Epithelial cell of proximal tubule (primary cell): ENCODE data around the gene NEIL3. TPM values are rescaled to one million over a fixed set of nuclear protein-coding genes. Genes with fewer than 3 reads are reported as not detected.

Source experiments
- DNase-seq: peaks from one replicate; pipeline ENCODE4 v3.0.0-alpha.2; 2011; ENCODE audit warnings: low read depth
- H3K4me3 ChIP-seq: 2 replicates; pipeline ENCODE4 v1.5.1; 2011; ENCODE audit warnings: low read depth, mild to moderate bottlenecking, low read length
- total RNA-seq: library from RNA; depleted of rRNA; stranded (reverse); fragments of >200 nt; gene quantifications from 2 replicates; pipeline ENCODE4 v1.2.3, GENCODE V29; 2015
- TF ChIP-seq, protein P1 (sequence below): conservative IDR thresholded peaks from 2 replicates; pipeline ENCODE4 v1.5.1; 2012; ENCODE audit warnings: low read depth, mild to moderate bottlenecking, low read length

The NEIL3 gene
- total RNA-seq, 1 donor from 2014 or later: 7.8 TPM

DNA sequence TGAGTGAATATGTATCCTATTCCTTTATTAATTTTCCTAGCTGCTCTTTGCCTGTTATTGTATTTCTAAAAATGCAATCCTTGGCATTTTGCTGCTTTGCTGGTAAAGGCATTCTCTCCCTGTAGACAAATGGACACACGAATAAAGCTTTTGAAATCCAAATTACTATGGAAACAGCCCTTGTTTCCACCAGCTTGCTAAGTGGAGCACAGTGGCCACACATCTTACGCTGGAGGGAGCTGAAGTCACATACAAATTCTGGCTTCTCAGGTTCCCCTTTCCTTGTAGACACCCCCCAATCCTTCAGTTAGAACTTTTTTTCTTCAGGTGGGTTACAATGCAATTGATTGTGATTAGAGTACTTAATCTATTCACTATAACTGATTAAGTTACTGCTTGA lies 66.3 kb downstream of the NEIL3 start:
- TF ChIP-seq, protein P1, sequence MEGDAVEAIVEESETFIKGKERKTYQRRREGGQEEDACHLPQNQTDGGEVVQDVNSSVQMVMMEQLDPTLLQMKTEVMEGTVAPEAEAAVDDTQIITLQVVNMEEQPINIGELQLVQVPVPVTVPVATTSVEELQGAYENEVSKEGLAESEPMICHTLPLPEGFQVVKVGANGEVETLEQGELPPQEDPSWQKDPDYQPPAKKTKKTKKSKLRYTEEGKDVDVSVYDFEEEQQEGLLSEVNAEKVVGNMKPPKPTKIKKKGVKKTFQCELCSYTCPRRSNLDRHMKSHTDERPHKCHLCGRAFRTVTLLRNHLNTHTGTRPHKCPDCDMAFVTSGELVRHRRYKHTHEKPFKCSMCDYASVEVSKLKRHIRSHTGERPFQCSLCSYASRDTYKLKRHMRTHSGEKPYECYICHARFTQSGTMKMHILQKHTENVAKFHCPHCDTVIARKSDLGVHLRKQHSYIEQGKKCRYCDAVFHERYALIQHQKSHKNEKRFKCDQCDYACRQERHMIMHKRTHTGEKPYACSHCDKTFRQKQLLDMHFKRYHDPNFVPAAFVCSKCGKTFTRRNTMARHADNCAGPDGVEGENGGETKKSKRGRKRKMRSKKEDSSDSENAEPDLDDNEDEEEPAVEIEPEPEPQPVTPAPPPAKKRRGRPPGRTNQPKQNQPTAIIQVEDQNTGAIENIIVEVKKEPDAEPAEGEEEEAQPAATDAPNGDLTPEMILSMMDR: no peak
- no peak for DNase-seq
- no peak overlapping the region for H3K4me3 ChIP-seq

DNA sequence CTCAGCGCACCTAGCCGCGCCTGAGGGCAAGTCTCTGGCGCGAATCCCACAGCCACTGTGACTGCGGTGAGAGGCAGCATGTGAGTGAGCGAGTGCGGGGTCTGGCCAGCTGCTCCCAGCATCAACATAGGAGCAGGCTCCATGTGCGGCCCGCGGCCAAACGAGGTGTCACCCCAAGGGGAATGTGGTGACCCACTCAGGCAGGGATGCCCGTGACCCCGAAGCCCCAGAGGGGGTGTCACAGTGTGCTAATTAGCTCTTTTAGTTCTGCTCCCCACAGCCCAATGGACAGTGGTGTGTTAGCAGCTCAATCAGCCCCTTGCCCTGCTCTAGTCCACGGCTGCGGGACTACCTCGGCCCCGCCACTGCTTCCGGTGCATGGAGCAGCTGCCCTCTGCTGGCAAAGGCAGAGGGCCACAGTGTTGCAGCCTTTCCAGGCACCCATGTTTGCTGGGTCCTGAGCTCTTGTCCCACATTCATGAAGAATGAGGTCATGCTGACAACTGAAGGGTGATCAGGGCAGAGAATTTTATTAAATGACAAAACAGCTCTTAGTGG lies 71.1 kb downstream of the NEIL3 start:
- H3K4me3 ChIP-seq: no peak overlapping the region
- no peak for DNase-seq
- TF ChIP-seq, protein P1: peak; percentile 39

DNA sequence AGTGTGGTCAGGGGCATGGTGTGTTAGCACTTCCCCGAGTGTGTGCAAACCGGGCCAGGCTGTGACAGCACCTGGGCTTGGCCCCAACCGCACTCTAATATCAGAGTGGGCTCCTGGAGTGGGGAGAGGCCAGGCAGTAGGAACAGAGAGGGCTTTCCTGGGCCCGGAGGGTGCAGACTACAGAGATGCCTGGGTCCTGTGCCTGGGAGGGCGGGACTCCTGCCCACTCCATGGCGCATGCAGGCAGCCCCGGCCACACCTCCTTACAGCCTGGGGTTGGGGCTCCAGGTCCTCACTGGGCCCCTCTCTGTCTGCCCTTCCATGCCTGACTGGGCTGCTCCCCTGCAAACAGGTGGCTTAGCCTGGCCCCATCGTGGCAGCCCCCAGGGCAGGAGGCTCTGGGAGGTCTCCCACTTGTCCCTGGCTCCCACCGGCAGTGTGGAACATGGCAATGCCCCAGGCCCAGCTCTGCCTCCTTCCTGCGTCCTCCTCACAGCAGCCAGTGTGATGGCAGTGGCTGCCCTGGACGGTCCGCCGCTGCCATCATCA lies 72.2 kb downstream of the NEIL3 start:
- DNase-seq: no peak
- no peak overlapping the region for H3K4me3 ChIP-seq
- TF ChIP-seq, protein P1: no peak

- TF ChIP-seq, protein P1: no peak
- no peak for DNase-seq
- no peak overlapping the region for H3K4me3 ChIP-seq
Observed at GRCh38 chr4:177384856-177385397, 75.3 kb downstream of the NEIL3 start.

GRCh38 chr4:177385576-177386277 lies 76.1 kb downstream of the NEIL3 start:
- H3K4me3 ChIP-seq: no peak overlapping the region
- no peak for DNase-seq

GRCh38 chr4:177386278-177386815 lies 76.7 kb downstream of the NEIL3 start:
- TF ChIP-seq, protein P1: no peak
- H3K4me3 ChIP-seq: no peak overlapping the region
- no peak for DNase-seq

More at GRCh38 chr4:177385576-177386277, 76.1 kb downstream of the NEIL3 start:
- TF ChIP-seq, protein P1: no peak
